NCI-H1436 treated with DMSO at 0.1 percent for 48 hours (cell line): ENCODE data around the gene DDTL.
"Not testable (repeated sequence)": the region's sequence is repeated elsewhere in the genome, so short reads cannot be mapped to it uniquely, and the experiment has no call there.

Source experiments
- DNase-seq: peaks from one replicate; lab custom pipeline; 2025; lab: John Stamatoyannopoulos, UW

DDTL gene

DNA sequence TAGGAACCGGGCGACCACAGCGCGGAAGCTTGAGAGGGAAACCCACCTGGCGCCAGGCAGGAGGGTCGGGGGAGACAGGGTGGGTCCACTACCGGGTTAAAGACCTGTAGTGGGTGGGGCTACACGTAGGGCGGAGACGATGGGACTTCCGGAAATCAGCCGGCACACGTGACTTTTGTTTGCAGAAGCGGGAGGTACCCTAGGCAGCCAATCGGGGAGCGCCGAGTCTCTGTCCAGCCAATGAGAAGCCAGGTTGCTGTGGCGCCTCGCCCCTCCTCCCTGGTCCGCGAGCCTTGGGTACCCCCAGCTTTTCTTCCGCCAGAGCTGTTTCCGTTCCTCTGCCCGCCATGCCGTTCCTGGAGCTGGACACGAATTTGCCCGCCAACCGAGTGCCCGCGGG lies at the start of gene DDTL:
Gene DDTL, plus strand, starts transcription at position 321 of the 400 bp plus-strand sequence. Its CDS starts 27 bp downstream, at position 348.
- DNase-seq: not testable (repeated sequence)

DNA sequence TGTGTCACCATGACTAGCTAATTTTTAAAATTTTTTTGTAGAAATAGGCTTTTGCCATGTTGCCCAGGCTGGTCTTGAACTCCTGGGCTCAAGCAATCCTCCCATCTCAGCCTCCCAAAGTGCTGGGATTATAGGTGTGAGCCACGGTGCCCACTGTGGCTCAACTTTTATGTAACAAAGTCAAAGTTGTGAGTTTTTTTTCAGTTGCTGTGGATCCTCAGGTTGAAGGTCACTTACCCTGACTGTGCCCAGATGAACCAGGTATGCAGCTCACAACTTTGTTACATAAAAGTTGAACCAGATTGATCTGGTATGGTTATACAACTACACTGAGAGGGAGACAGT lies 46.4 kb upstream of the DDTL start:
- not testable (repeated sequence) for DNase-seq

DNA sequence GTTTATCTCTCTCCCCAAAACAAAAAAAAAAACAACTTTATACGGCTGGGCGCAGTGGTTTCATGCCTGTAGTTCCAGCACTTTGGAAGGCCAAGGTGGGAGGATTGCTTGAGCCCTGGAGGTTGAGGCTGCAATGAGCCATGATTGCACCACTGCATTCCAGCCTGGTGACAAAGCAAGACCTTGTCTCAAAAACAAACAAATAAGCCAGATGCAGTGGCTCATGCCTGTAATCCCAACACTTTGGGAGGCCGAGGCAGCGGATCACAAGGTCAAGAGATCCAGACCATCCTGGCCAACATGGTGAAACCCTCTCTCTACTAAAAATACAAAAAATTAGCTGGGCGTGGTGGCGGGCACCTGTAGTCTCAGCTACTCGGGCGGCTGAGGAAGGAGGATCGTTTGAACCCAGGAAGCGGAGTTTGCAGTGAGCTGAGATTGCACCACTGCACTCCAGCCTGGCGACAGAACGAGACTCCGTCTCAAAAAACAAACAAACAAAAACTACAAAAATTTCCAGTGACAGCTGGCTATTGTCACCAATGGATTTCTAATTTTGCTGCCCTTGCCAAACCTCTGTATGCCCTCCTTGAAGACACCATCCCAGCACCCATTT lies 45.0 kb upstream of the DDTL start:
- not testable (repeated sequence) for DNase-seq

DNA sequence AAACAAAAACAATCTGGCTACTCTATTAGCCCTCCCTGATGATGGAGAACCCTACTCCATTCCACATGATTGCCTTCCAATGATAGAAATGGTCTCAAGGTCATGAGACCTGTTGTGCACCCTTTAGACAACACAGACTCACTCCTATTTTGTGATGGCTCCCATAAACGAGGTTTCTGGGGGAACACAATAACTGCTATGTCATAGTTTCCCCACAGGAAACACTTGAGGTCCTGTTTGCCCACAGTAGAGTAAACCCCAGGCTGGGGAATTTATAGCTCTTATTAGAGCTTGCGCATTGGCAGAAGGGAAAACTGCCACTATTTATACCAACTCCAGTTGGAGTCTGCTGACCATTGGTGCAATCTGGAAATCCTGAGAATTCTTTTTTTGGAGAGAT lies 43.8 kb upstream of the DDTL start:
- no peak for DNase-seq

DNA sequence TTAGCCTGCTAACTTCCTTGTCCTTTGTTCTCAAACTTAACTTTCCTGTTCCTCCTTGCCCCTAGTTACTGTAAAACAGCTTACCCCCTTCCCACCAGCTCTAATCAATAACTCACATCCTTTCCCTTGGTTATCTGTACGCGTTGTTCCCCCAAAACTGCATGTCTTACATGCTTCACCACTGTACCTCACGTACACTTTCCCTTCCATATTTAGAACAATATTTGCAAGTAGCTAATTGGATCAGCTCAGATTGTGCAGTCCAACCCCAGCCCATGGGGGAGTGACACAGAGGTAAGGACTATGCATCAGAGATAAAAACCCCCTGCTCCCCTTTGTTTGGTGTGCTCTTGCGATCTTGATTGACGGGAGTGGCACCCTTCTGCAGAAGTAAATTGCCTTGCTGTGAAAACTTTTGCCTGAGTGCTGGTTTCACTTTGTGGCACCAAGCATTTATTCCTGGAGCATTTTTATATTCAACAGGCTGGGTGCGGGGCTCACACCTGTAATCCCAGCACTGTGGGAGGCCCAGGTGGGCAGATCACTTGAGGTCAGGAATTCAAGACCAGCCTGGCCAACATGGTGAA lies 41.6 kb upstream of the DDTL start:
- DNase-seq: no peak

DNA sequence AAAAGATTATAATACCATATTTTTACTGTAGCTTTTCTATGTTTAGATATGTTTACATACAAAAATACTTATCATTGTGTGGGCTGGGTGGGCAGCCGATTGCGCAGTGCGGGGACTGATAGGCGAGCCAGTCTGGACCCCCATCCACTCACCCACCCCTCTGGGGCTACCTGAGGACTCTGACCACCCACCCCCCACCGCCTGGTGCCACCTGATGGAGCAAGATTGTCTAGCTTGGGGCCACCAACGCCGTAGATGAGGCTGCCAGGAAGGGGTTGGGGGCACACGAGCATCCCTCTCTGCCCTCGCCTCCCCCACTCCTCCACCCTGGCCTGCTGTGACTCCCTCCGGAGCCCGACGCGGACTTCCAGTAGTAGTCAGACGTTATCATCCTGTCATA lies 40.1 kb upstream of the DDTL start:
- no peak for DNase-seq

DNA sequence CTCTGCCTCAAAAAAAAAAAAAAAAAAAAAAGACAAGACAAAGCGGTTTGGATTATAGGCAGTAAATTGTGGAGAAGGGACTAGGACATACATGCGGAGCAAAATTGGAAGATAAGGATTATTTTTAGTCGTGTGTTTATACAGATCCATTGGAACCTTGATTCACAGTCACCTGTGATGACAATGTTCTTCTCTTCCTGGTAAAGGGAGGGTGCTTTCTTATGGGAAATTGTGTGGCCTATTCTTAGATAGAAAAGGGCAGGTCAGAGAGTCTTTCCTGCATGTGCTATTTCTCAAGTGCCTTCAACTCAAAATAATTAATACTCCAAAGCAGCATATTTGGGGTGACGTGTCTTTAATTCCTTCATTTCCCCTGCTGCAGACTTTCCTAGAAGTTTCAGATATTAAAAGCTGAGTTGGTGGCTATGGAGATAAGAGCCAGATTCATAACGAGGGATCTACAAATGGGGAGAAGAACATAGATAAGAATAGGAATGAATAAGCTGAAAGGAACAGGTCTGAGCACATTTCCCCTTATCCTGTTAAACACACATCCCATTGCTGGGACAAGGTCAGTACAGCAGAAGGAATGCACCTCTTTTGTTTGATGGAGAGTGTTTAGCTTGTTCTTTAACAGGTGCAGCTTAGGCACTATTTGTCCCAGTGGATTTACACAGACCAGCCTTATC lies 28.2 kb upstream of the DDTL start:
- no peak for DNase-seq

DNA sequence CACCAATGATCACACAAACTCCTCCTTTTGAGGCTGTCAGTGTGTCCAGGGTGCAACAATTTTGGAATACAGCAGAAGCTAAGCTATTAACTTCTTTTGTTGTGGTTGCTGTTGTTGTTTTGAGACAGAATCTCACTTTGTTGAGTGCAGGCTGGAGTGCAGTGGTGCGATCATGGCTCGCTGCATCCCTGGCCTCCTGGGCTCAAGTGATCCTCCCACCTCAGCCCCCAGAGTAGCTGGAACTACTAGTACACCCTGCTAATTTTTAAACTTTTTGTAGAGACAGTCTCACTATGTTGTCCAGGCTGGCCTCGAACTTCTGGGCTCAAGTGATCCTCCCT lies 27.7 kb upstream of the DDTL start:
- no peak for DNase-seq

DNA sequence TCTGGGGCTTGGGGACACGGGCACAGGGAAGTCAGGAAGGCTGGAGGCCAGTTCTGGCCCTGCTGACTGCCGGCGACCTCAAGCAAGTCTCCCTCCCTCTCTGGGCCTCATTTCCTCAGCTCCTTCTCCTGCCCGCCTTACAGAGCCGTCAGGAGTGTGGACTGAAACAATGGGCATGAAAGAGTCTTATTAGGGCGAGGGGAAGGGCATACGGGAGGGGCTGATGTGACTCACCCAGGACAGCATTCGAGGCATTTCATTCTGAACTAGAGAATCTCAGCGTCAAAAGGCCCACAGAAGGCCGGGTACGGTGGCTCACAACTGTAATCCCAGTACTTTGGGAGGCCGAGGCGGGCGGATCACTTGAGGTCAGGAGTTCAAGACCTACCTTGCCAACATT lies 26.5 kb upstream of the DDTL start:
- DNase-seq: not testable (repeated sequence)

DNA sequence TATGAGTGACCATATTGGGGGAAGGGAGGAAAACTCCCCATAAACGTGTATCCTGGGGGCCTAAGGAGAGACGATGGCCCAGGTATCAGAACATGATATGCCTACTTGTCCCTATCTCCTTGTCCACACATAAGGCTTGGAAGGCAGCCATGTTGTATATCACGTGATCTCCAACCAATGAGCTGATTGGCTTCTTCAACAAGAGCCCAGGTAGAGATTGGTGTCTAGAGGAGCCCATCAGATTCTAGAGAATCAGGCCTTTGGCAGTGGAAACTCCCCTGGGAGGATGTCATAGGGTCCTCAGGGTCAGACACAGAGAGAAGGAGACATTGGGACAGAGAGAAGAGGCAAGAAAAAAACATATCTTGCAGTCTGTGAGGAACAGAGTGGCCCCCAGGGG lies 19.3 kb upstream of the DDTL start:
- not testable (repeated sequence) for DNase-seq

DNA sequence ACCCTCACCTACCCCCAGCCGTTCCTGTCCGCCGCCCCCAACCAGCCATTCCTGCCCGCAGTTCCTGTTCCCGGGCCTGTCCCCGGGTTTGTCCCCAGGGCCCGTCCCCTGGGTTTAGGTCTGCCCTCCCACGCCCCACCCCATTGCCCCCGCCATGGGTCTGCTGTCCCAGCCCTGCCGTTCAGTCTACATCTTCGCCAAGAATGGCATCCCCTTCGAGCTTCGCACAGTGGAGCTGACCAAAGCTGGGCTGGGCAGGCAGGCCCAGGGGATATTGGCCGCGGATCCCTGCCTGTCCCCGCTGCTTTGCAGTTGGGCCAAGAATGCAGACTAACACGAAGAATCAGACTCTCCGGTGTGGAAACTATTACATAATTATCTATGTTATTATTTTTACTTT lies 16.9 kb upstream of the DDTL start:
- not testable (repeated sequence) for DNase-seq

DNA sequence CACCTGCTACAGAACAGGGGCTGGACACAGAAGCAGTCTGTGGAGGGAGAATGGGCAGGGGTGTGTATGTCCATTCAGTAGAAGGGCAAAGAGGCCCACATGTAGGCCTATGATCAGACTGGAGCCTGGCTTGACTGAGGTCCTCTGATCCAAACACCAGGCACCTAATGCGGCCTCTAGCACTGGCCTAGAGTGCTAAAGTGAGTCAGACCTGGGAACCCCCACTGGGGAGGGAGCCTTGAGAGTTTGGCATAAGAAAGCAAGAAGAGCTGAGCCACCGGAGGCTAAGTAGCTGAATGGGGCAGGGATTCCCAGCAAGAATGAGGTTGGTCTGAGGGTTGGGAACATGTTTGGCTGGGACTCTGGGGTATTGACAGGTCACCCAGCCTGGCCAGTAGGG lies 15.3 kb upstream of the DDTL start:
- not testable (repeated sequence) for DNase-seq

DNA sequence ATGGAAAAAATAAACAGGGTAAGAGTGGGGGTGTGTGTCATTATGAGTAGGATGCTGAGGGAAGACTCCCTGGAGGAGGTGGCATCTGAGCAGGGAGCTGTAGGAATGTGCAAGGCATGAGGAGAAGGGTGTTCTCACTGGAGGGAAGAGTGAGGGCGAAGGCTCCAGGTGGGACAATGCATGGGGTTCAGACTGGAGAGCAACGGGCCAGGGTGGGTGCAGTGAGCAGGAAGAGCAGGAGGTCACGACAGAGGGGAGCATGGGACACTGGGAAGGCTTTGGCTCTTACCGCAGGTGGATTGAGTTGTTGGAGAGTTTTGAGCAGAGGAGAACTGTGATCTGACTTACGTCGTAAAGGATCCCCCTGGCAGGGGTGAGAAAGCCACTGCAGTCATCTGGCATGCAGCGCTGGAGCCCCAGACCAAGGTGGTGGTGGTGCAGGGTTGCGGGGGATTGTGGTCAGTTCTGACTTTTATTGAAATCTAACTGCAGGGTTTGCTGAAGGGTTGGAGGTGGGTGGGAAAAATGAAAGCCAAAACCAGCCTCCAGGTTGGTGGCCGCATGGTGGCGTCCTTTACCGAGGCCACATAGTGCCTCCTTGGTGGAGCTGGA lies 13.8 kb upstream of the DDTL start:
- not testable (repeated sequence) for DNase-seq

DNA sequence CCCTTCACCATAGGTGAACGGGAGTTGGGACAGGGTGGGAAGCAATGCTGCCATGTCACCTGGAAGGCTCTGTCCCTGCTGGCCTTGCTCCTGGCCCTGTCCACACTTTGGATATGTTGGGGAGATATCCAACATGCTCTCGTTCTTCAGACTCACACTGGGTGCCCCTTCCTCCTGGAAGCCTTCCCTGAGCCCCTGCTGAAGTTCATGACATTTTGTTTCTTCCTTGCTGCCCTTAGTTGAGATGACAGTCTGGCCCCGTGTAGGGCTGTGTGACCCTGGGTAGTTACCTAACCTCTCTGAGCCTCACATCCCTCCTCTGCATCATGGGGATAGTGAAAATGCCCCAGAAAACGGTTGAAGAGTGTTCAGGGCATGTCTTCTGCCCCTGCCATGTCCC lies 13.2 kb upstream of the DDTL start:
- DNase-seq: not testable (repeated sequence)

DNA sequence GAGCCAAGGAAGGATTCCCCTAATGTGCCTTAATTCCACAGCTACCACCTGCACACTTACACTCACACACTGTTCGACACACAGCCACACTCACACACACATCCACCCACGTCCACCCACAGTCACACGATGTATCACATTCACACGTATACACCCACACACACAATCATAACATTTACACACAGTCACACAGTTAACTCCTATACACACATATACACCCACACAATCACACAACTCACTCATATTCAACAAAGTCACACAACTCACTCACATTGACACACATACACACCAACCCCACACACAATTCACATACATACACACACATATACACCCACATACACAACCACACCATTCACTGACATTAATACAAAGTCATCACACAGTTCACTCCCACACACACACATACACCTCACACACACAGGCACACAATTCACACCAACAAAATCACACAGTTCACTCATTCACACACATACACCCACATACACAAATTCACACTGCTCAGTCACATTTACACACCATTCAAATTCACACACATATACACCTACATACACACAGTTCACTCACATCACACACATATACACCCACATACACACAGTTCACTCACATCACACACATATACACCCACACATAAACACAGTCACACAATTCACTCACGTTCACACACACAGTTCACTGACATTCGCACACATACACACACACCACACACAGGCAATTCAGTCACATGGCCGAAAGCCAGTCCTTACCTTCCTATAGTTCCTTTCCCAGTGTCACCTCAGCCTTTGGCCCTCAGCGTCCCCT lies 12.3 kb upstream of the DDTL start:
- DNase-seq: not testable (repeated sequence)

DNA sequence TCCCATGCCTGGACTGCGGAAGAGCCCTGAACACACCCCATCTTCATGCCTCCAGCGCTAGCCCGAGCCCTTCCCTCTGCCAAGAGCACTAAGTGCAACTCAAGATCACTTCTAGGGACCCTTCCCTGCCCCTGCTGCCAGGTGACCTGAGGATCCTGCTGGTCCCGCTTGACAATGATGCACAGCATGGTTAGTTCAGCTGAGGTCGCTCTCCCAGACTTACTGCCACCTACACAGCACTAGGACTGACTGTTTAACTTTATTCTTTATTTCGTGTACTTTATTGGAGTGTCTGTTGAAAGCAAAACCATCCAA lies 11.7 kb upstream of the DDTL start:
- not testable (repeated sequence) for DNase-seq

DNA sequence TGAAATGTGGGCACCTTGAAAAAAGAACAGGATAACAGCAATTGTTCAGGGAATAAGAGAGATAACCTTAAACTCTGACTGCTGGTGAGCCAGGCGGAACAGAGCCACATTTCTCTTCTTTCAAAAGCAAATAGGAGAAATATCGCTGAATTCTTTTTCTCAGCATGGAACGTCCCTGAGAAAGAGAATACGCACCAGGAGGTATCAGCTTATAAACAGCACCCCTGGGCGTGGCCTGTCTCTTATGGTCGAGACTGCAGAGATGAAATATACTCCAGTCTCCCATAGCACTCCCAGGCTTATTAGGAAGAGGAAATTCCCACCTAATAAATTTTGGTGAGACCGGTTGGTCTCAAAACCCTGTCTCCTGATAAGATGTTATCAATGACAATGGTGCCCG lies 10.8 kb upstream of the DDTL start:
- not testable (repeated sequence) for DNase-seq

DNA sequence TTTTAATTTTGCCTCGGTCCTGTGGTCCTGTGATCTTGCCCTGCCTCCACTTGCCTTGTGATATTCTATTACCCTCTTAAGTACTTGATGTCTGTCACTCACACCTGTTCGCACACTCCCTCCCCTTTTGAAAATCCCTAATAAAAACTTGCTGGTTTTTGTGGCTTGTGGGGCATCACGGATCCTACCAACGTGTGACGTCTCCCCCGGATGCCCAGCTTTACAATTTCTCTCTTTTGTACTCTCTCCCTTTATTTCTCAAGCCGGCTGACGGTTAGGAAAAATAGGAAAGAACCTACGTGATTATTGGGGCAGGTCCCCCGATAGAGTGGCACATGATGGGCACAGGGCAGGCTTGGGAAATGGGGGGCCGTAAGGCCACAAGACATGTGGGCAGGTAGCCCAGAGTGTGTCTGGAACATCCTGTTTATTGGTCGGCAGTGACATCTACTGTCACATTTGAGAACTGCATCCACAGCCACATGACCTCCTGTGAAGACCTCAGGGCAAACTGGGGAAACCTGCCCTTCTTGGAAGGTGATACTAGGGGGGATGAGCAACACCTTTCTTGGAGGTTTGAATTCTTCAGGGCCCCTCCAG lies 10.3 kb upstream of the DDTL start:
- not testable (repeated sequence) for DNase-seq

DNA sequence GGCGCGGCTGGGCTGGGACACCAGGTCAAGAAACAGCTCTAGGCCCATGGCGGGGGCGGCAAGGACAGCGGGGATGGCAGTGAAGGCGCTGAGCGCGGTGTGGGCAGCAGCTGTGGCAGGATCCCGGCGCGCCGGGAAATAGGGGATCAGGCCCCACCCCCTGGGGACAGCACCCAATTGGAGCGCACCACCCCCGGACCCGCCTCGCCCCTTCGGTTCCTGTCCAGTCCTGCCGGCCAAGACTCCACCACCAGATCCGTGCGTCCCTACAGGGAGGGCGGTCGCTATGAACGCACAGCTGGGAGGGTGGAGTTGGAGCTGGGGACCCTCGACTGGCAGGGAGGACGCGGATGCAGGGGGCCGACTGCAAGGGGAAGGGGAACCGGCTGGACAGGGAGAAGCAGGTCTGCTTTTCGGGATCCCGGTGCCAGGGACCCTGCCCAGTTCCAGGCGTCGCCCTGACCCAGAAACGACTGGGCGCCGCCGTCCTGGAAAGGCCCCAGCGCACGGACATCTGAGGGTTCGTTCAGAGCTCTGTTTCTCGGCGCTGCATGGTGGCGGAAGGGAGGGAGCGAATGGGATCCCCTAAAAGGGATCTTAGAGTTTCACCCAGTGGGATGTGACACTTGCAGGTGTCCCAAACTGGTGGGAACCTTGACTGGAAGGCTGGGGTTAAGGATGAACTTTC lies 5.5 kb upstream of the DDTL start, which contains the start of gene GSTT2B:
Gene GSTT2B, minus strand, starts transcription at position 112 of the 688 bp plus-strand sequence. Its CDS starts 64 bp downstream, at position 48.
- DNase-seq: not testable (repeated sequence)

DNA sequence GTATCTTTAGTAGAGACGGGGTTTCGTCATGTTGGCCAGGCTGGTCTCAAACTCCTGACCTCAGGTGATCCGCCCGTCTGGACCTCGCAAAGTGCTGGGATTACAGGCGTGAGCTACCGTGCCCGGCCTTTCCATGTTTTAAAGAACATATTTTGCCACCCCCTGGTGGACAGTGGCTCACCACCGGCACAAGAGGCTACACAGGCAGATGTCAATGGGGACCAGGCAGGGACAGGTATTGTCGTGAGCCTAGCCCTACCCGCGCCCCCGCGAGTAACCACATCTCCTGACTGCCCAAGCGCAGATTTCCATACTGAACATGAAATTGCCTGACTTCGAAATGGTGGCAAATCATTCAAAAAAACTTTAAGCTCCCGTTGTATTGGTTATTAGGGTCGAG lies 594 bp upstream of the DDTL start:
- not testable (repeated sequence) for DNase-seq

DNA sequence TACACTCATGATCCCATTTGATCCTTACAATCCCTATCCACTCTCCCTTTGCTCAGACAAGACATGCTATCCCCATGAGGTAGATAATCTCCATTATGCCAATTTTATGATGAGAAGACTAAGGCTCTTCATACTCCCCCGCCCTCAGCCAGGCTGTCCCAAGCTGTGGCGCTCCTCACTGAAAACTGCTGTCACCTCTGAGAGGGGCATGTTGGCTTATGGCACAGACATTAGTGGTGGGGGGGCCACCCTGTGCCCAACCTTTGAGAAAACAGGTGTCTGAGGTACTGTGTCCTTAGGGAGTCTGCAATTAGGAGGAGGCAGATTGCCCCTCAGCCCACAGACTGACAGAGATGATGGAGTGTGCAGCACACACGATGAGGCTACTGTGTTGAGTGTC lies 2.4 kb downstream of the DDTL start:
- no peak for DNase-seq
